ENCODE data around the gene PIK3R2.

The PIK3R2 gene

DNA sequence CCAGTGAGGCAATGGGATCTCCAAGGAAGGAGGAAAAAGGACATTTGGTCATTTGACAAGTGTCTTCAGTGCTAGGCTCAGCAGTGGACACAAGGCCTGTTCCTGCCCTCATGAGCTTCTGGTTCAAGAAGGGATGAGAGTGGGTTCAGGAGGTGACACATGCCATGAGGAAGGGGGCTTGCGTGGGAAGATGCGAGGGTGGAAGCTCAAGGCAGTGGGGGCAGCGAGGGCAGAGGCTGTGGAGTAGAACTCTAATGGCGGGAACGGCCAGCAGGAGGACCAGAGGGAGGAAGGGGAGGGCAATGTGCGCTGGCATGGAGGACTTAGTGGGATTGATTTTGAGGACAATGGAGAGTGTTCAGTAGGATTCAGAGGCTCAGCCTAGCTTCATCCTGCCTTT is 3.3 kb downstream of the PIK3R2 start:
- no peaks in the 10 kb centered on the region for H3K9me3 ChIP-seq (ENCODE audit: insufficient read depth, low read depth, low read length)
- no peaks in the 10 kb centered on the region for H3K9me2 ChIP-seq (replicated peaks; ENCODE audit: low read depth, low read length)
- TF ChIP-seq, protein P1, sequence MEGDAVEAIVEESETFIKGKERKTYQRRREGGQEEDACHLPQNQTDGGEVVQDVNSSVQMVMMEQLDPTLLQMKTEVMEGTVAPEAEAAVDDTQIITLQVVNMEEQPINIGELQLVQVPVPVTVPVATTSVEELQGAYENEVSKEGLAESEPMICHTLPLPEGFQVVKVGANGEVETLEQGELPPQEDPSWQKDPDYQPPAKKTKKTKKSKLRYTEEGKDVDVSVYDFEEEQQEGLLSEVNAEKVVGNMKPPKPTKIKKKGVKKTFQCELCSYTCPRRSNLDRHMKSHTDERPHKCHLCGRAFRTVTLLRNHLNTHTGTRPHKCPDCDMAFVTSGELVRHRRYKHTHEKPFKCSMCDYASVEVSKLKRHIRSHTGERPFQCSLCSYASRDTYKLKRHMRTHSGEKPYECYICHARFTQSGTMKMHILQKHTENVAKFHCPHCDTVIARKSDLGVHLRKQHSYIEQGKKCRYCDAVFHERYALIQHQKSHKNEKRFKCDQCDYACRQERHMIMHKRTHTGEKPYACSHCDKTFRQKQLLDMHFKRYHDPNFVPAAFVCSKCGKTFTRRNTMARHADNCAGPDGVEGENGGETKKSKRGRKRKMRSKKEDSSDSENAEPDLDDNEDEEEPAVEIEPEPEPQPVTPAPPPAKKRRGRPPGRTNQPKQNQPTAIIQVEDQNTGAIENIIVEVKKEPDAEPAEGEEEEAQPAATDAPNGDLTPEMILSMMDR (conservative IDR thresholded peaks at IDR 0.05; ENCODE audit: low read length): no peak
- no peak for TF ChIP-seq EZH2phosphoT487 (IDR thresholded peaks at IDR 0.05; ENCODE audit: borderline replicate concordance)
- H3K4me3 ChIP-seq (ENCODE audit: low read length, poor library complexity, severe bottlenecking): no peak overlapping the region
- peaks cover 6% of the 10 kb centered on the region; the same call in 1 of the 2 replicates for H3F3A ChIP-seq (ENCODE audit: low read depth)
- H3K9ac ChIP-seq (ENCODE audit: low read depth, low read length, poor library complexity, severe bottlenecking): no peak overlapping the region
- no peaks in the 10 kb centered on the region for H3K27me3 ChIP-seq (ENCODE audit: insufficient read depth, low read length, poor library complexity, severe bottlenecking)
- H3K4me1 ChIP-seq (ENCODE audit: insufficient read depth, low read length, poor library complexity, severe bottlenecking): peaks cover 26% of the 10 kb centered on the region
- H4K20me1 ChIP-seq (ENCODE audit: insufficient read depth, low read length, poor library complexity, severe bottlenecking): peaks cover 12% of the 10 kb centered on the region
- H2AFZ ChIP-seq (ENCODE audit: low read length): no peak overlapping the region
- peaks cover 28% of the 10 kb centered on the region; the same call in 1 of the 2 replicates for H3K79me2 ChIP-seq (ENCODE audit: insufficient read depth, low read length)
- no peaks in the 10 kb centered on the region for H3K36me3 ChIP-seq (ENCODE audit: insufficient read depth, low read length)
- H3K4me2 ChIP-seq (ENCODE audit: low read depth, low read length, poor library complexity, severe bottlenecking): peak overlapping the region; percentile 32

DNA sequence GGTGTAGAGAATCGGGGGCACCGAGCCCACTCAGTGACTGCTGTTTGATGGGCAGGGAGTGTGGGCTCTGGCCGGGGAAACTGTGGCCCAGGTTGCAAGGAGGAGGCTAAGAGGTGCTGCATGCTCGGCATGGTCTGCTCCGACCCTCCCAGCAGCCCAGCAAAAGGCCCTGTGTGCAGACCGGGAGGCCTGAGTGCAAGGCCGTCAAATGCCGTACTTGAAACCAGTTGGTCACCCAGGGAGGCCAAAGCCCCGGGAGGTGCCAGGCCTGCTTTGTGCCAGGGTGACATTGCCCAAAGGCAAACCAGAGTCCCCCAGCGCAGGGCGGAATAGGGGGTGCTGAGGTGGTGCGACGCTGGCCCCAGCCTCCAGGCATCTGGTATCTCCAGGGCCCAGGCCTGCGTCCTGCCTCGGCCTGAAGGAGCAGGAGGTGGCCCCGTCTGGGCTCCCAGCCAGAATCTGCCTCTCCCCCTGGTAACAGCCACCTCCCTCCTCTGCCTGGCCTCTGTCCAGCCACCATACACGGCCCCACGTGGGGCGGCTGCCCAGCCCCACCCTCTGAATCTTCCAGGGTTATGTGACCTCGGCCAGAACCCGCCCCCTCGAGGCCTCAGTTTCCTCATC is 4.0 kb downstream of the PIK3R2 start:
- no peak for TF ChIP-seq EZH2phosphoT487 (IDR thresholded peaks at IDR 0.05; ENCODE audit: borderline replicate concordance)
- TF ChIP-seq, protein P1 (conservative IDR thresholded peaks at IDR 0.05; ENCODE audit: low read length): no peak
- Histone ChIP-seq H3K27me3 (ENCODE audit: insufficient read depth, low read length, poor library complexity, severe bottlenecking) (no peaks in the 10 kb centered on the region), H2AFZ (ENCODE audit: low read length) (no peak overlapping the region)

DNA sequence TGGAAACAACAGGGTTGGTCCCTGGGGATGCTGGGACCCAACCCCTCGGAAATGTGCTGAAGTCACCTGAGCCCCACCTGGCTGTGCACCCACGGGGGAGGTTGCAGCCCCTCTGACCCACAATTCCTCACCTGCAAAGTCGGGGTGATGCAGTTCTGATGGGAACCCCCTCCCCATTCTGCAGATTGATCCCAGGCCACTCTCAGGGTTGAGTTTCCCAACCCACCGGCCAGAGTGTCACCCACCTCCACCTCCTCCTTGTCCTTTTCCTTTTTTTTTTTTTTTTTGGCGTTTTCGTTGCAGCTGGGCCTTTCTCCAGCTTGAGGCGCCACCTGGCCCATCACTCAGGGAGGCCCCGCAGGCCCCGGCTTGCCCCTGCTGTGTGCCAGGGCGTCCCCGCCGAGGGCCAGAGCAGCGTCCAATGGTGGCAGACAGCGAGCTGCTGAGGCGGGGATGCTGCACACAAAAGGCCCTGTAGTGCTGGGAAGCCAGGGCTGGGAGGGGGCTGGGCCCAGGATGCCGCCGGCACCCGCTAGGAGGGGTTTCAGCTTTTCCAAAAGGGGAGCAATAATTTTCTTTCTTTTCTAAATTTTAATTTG is 4.6 kb downstream of the PIK3R2 start:
- no peak overlapping the region for H3K4me3 ChIP-seq (ENCODE audit: low read length, poor library complexity, severe bottlenecking)
- H3K79me2 ChIP-seq (ENCODE audit: insufficient read depth, low read length): peaks cover 28% of the 10 kb centered on the region; the same call in 1 of the 2 replicates
- no peak overlapping the region for H3K4me2 ChIP-seq (ENCODE audit: low read depth, low read length, poor library complexity, severe bottlenecking)
- no peak overlapping the region for H2AFZ ChIP-seq (ENCODE audit: low read length)
- no peaks in the 10 kb centered on the region for H3K27me3 ChIP-seq (ENCODE audit: insufficient read depth, low read length, poor library complexity, severe bottlenecking)
- no peak for TF ChIP-seq EZH2phosphoT487 (IDR thresholded peaks at IDR 0.05; ENCODE audit: borderline replicate concordance)
- TF ChIP-seq, protein P1 (conservative IDR thresholded peaks at IDR 0.05; ENCODE audit: low read length): no peak
- H3K36me3 ChIP-seq (ENCODE audit: insufficient read depth, low read length): peaks cover 4% of the 10 kb centered on the region; the same call in 1 of the 2 replicates
- no peaks in the 10 kb centered on the region for H3K9me2 ChIP-seq (replicated peaks; ENCODE audit: low read depth, low read length)
- H3K9me3 ChIP-seq (ENCODE audit: insufficient read depth, low read depth, low read length): no peaks in the 10 kb centered on the region
- H3K9ac ChIP-seq (ENCODE audit: low read depth, low read length, poor library complexity, severe bottlenecking): no peak overlapping the region
- peaks cover 18% of the 10 kb centered on the region for H3K4me1 ChIP-seq (ENCODE audit: insufficient read depth, low read length, poor library complexity, severe bottlenecking)
- H3F3A ChIP-seq (ENCODE audit: low read depth): 0 out of 2 replicates have a peak, but pooled peaks cover 2% of the 10 kb centered on the region
- H4K20me1 ChIP-seq (ENCODE audit: insufficient read depth, low read length, poor library complexity, severe bottlenecking): peaks cover 12% of the 10 kb centered on the region

More for the DNA sequence above, 4.0 kb downstream of the PIK3R2 start:
- no peak overlapping the region for H3K9ac ChIP-seq (ENCODE audit: low read depth, low read length, poor library complexity, severe bottlenecking)
- no peaks in the 10 kb centered on the region for H3K36me3 ChIP-seq (ENCODE audit: insufficient read depth, low read length)
- H3K9me2 ChIP-seq (replicated peaks; ENCODE audit: low read depth, low read length): no peaks in the 10 kb centered on the region
- H3K4me3 ChIP-seq (ENCODE audit: low read length, poor library complexity, severe bottlenecking): no peak overlapping the region
- H3F3A ChIP-seq (ENCODE audit: low read depth): 0 out of 2 replicates have a peak, but pooled peaks cover 2% of the 10 kb centered on the region
- no peaks in the 10 kb centered on the region for H3K9me3 ChIP-seq (ENCODE audit: insufficient read depth, low read depth, low read length)
- H4K20me1 ChIP-seq (ENCODE audit: insufficient read depth, low read length, poor library complexity, severe bottlenecking): peaks cover 12% of the 10 kb centered on the region
- peak overlapping the region; percentile 32 for H3K4me2 ChIP-seq (ENCODE audit: low read depth, low read length, poor library complexity, severe bottlenecking)
- H3K79me2 ChIP-seq (ENCODE audit: insufficient read depth, low read length): peaks cover 28% of the 10 kb centered on the region; the same call in 1 of the 2 replicates
- peaks cover 21% of the 10 kb centered on the region for H3K4me1 ChIP-seq (ENCODE audit: insufficient read depth, low read length, poor library complexity, severe bottlenecking)
